ENCODE data around the gene LYSMD1.

- TF ChIP-seq CTCF (IDR thresholded peaks at IDR 0.05; ENCODE audit: poor library complexity), result no peak
- TF ChIP-seq EZH2 (IDR thresholded peaks at IDR 0.05; ENCODE audit: borderline replicate concordance), result no peak
Observed at GRCh38 chr1:151165738-151166504, at the start of gene LYSMD1, which contains the start of gene SCNM1.

Measured in hepatocyte (in vitro differentiated cells).